Mesendoderm (in vitro differentiated cells): ENCODE measurements around the gene RAET1E.
A peak's percentile ranks its signal among the peaks of the same experiment; 100 is the strongest.

Experiments used
- DNase-seq: peaks from one replicate; pipeline ENCODE4 v3.0.0; 2013
- H2AK5ac ChIP-seq: 2 replicates; pipeline ENCODE4 v1.6.1; 2013; ENCODE audit warnings: low read length, inconsistent platforms
- H2BK120ac ChIP-seq: 2 replicates; pipeline ENCODE4 v1.6.1; 2013; ENCODE audit warnings: low read depth, mild to moderate bottlenecking, low read length, moderate library complexity, mixed read lengths
- H2BK15ac ChIP-seq: replicated peaks from 2 replicates; pipeline ENCODE4 v1.6.1; 2013; ENCODE audit warnings: low read depth, mild to moderate bottlenecking, moderate library complexity
- H2BK5ac ChIP-seq: 2 replicates; pipeline ENCODE4 v1.6.1; 2013; ENCODE audit warnings: low read length, inconsistent platforms
- H3K18ac ChIP-seq: 2 replicates; pipeline ENCODE4 v1.6.1; 2013; ENCODE audit warnings: mild to moderate bottlenecking, low read length, mixed read lengths
- H3K23ac ChIP-seq: one replicate; pipeline ENCODE4 v1.6.1; 2013; ENCODE audit warnings: low read length
- H3K27ac ChIP-seq: 2 replicates; pipeline ENCODE4 v1.5.1; 2013; ENCODE audit warnings: low read depth, mild to moderate bottlenecking, inconsistent platforms, low read length, moderate library complexity
- H3K27me3 ChIP-seq: 2 replicates; pipeline ENCODE4 v1.6.1; 2013; ENCODE audit warnings: low read length, control low read depth, mild to moderate bottlenecking, inconsistent platforms; ENCODE audit not compliant: insufficient read depth, poor library complexity
- H3K36me3 ChIP-seq: 2 replicates; pipeline ENCODE4 v1.6.1; 2013; ENCODE audit warnings: low read length, inconsistent platforms; ENCODE audit not compliant: control insufficient read depth, insufficient read depth
- H3K4ac ChIP-seq: one replicate; pipeline ENCODE4 v1.6.1; 2013; ENCODE audit warnings: low read depth, mild to moderate bottlenecking, low read length, moderate library complexity
- H3K4me1 ChIP-seq: 2 replicates; pipeline ENCODE4 v1.6.1; 2013; ENCODE audit warnings: low read depth, low read length, inconsistent platforms; ENCODE audit not compliant: control insufficient read depth
- H3K4me2 ChIP-seq: 2 replicates; pipeline ENCODE4 v1.6.1; 2013; ENCODE audit warnings: low read length
- H3K4me3 ChIP-seq: 2 replicates; pipeline ENCODE4 v1.5.1; 2013; ENCODE audit warnings: mild to moderate bottlenecking, low read length
- H3K56ac ChIP-seq: one replicate; pipeline ENCODE4 v1.6.1; 2013; ENCODE audit warnings: low read length
- H3K79me1 ChIP-seq: 2 replicates; pipeline ENCODE4 v1.6.1; 2013; ENCODE audit warnings: low read length, inconsistent platforms
- H3K79me2 ChIP-seq: 2 replicates; pipeline ENCODE4 v1.6.1; 2013; ENCODE audit warnings: mild to moderate bottlenecking, low read length; ENCODE audit not compliant: control insufficient read depth, insufficient read depth
- H3K9ac ChIP-seq: 2 replicates; pipeline ENCODE4 v1.6.1; 2013; ENCODE audit warnings: low read length, inconsistent platforms
- H4K5ac ChIP-seq: one replicate; pipeline ENCODE4 v1.6.1; 2013; ENCODE audit warnings: low read length
- H4K8ac ChIP-seq: one replicate; pipeline ENCODE4 v1.6.1; 2013; ENCODE audit warnings: low read depth, mild to moderate bottlenecking, control low read depth, low read length, moderate library complexity
- WGBS: extraction: QIAGEN DNeasy Blood & Tissue Kit; methylation state at CpG from one replicate; pipeline ENCODE4 v1.1.7; 2013; ENCODE audit warnings: low lambda C conversion rate, missing lambda C conversion rate; ENCODE audit not compliant: insufficient coverage; ENCODE audit errors: extremely low coverage; 5-methylcytosine and 5-hydroxymethylcytosine counted together

The RAET1E gene

DNA sequence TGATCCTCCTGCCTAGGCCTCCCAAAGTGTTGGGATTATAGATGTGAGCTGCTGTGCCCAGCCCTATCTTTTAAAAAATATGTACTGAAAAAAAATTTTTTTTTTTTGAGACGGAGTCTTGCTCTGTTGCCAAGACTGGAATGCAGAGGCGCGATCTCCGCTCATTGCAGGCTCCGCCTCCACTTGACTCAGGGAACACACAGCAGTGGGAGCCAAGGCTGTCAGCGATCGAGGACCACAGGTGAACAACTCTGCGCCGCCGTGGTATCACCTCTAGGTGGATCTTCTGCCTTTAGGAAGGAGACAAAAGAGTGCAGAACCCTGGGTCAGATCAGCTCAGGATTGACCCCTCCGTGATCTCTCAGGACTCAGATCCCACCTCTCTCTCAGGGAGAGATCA, 13.7 kb downstream of the RAET1E start:
- DNase-seq, result peak; percentile 49
- H3K27me3 ChIP-seq, result no peaks in the 10 kb centered on the region
- no peaks in the 10 kb centered on the region for H3K36me3 ChIP-seq
- H3K9ac ChIP-seq, result no peak overlapping the region
- no peak overlapping the region for H3K56ac ChIP-seq
- no peak overlapping the region for H2AK5ac ChIP-seq
- no peaks in the 10 kb centered on the region for H3K79me1 ChIP-seq
- H2BK15ac ChIP-seq, result no peak overlapping the region
- no peak overlapping the region for H3K4me2 ChIP-seq
- H2BK5ac ChIP-seq, result no peak overlapping the region
- H3K18ac ChIP-seq, result no peak overlapping the region
- no peak overlapping the region for H3K4ac ChIP-seq
- WGBS, result no CpG with 5 or more reads among the region's 11 CpGs
- H3K27ac ChIP-seq, result no peak overlapping the region
- no peak overlapping the region for H2BK120ac ChIP-seq
- H3K4me3 ChIP-seq, result no peak overlapping the region
- H4K5ac ChIP-seq, result no peak overlapping the region
- H3K4me1 ChIP-seq, result no peaks in the 10 kb centered on the region
- H3K79me2 ChIP-seq, result no peaks in the 10 kb centered on the region
- no peak overlapping the region for H3K23ac ChIP-seq
- no peak overlapping the region for H4K8ac ChIP-seq

DNA sequence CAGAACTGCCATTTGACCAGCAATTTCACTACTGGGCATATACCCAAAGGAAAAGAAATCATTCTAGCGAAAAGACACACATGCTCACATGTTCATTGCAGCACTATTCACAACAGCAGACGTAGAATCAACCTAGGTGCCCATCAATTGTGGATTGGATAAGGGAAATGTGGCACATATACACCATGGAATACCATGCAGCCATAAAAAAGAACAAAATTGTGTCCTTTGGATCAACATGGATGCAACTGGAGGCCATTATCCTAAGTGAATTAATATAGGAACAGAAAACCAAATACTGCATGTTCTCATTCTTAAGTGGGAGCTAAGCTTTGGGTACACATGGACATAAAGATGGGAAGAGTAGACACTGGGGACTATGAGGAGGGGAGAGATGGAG, 16.1 kb downstream of the RAET1E start:
- no peak for DNase-seq

DNA sequence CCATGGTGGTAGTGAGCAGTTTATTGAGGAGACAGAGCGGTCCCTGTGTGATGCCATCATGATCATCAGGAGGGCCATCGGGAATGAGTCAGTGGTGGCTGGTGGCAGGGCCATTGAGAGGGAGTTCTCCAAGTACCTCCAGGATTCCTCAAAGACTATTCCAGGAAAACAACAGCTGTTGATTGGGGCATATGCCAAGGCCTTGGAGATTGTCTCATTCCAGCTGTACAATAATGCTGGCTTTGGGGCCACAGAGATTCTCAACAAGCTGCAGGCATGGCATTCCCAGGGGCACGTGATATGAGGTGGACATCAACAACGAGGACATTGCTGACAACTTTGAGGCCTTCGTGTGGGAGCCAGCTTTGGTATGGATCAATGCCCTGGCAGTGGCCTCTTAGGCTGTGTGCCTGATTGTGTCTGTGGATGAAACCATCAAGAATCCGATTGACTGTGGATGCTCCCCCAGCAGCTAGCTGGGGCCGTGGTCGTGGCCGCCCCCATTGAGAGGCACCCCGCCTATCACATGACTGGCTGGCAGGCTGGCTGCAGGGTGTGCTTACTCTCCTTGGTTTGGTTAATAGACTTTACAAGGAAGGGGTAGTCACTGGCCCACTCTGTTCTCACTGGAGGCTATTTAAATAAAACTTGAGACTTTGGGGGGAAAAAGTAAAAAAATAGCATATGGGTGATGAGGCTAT, 16.7 kb downstream of the RAET1E start:
- Histone ChIP-seq H3K36me3 (no peaks in the 10 kb centered on the region), H3K4me2 (no peak overlapping the region), H3K79me2 (no peaks in the 10 kb centered on the region), H4K5ac (no peak overlapping the region), H3K79me1 (no peaks in the 10 kb centered on the region), H2BK15ac (no peak overlapping the region), H3K56ac (no peak overlapping the region), H3K18ac (no peak overlapping the region), H2BK120ac (no peak overlapping the region), H3K4me1 (no peaks in the 10 kb centered on the region), H3K27me3 (no peaks in the 10 kb centered on the region), H3K4ac (no peak overlapping the region), H3K27ac (no peak overlapping the region), H4K8ac (no peak overlapping the region), H3K4me3 (no peak overlapping the region), H2AK5ac (no peak overlapping the region), H3K9ac (no peak overlapping the region), H3K23ac (no peak overlapping the region), H2BK5ac (no peak overlapping the region)
- no peak for DNase-seq
- no CpG with 5 or more reads among the region's 10 CpGs for WGBS

More for the DNA sequence above, 16.1 kb downstream of the RAET1E start:
- Histone ChIP-seq H3K9ac (no peak overlapping the region), H3K4ac (no peak overlapping the region), H3K36me3 (no peaks in the 10 kb centered on the region), H2AK5ac (no peak overlapping the region), H3K4me3 (no peak overlapping the region), H3K23ac (no peak overlapping the region), H3K27ac (no peak overlapping the region), H3K56ac (no peak overlapping the region), H3K18ac (no peak overlapping the region), H3K79me2 (no peaks in the 10 kb centered on the region), H3K27me3 (no peaks in the 10 kb centered on the region), H3K4me2 (no peak overlapping the region), H2BK120ac (no peak overlapping the region), H2BK15ac (no peak overlapping the region), H4K5ac (no peak overlapping the region), H2BK5ac (no peak overlapping the region), H3K4me1 (no peaks in the 10 kb centered on the region), H4K8ac (no peak overlapping the region), H3K79me1 (no peaks in the 10 kb centered on the region)
- WGBS, result no CpG with 5 or more reads among the region's 2 CpGs

DNA sequence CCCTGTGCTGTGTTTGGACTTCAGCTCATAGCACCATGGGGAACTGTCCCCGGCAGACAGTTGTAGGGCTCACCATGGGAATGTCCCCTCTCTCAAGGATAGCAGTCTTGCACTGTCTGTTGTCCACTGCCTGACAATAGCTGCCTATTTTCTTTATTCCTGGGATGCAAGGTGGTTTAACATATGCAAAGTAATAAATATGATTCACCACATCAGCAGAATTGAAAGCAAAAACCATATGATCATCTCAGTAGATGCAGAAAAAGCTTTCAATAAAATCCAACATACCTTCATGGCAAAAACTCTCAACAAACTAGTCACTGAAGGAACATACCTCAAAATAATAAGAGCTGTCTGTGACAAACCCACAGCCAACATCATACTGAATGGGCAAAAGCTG, 20.3 kb downstream of the RAET1E start:
- H3K4me3 ChIP-seq, result no peak overlapping the region
- no peak overlapping the region for H3K4ac ChIP-seq
- no peak overlapping the region for H2BK5ac ChIP-seq
- H3K4me2 ChIP-seq, result no peak overlapping the region
- H3K79me1 ChIP-seq, result no peaks in the 10 kb centered on the region
- WGBS, result no CpG with 5 or more reads among the region's 1 CpG
- H2AK5ac ChIP-seq, result no peak overlapping the region
- no peak overlapping the region for H2BK15ac ChIP-seq
- no peak overlapping the region for H3K9ac ChIP-seq
- no peaks in the 10 kb centered on the region for H3K79me2 ChIP-seq
- H4K5ac ChIP-seq, result no peak overlapping the region
- DNase-seq, result no peak
- H3K23ac ChIP-seq, result no peak overlapping the region
- no peak overlapping the region for H3K18ac ChIP-seq
- H3K56ac ChIP-seq, result no peak overlapping the region
- H3K27me3 ChIP-seq, result no peaks in the 10 kb centered on the region
- no peak overlapping the region for H4K8ac ChIP-seq
- H3K27ac ChIP-seq, result no peak overlapping the region
- no peaks in the 10 kb centered on the region for H3K4me1 ChIP-seq
- no peak overlapping the region for H2BK120ac ChIP-seq
- H3K36me3 ChIP-seq, result no peaks in the 10 kb centered on the region

DNA sequence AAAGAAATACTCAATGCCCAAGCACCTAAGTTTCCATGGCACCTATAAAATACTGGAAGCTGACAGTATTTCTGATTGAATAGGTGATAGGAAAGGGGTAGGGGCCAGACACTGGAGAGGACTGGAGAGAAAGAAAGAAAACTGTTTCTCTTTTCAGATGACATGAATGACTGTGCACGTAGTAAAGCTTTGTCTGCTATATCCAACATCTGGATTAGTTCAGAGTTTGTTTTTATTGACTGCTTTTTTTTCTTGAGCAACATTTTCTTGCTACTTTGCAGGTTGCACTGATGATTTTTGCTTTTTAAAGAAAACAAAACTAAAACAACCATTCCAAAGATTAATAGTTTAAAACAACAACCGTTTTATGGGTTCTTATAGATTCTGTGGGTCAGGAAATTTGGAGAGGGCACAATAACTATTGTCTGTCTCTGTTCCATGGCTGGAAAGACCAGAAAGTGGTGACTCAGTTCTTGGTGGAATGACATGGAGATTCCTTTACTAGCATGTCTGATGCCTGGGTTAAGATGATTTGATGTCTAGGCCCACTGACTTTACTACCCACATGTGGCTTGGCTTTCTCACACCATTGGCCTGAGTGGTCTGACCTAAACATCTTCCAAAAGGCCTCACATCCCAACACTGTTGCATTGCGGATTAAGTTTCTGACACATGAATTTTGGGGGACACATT, 21.5 kb downstream of the RAET1E start:
- H3K4me2 ChIP-seq, result no peak overlapping the region
- no peak overlapping the region for H2BK15ac ChIP-seq
- no peaks in the 10 kb centered on the region for H3K36me3 ChIP-seq
- no peak overlapping the region for H4K5ac ChIP-seq
- no peak overlapping the region for H2BK120ac ChIP-seq
- no peak overlapping the region for H2BK5ac ChIP-seq
- no peak overlapping the region for H4K8ac ChIP-seq
- H3K4me3 ChIP-seq, result no peak overlapping the region
- no peak overlapping the region for H3K4ac ChIP-seq
- H3K79me2 ChIP-seq, result no peaks in the 10 kb centered on the region
- H3K27me3 ChIP-seq, result no peaks in the 10 kb centered on the region
- no peak overlapping the region for H2AK5ac ChIP-seq
- no peak overlapping the region for H3K18ac ChIP-seq
- no peaks in the 10 kb centered on the region for H3K4me1 ChIP-seq
- H3K9ac ChIP-seq, result no peak overlapping the region
- H3K27ac ChIP-seq, result no peak overlapping the region
- no peaks in the 10 kb centered on the region for H3K79me1 ChIP-seq
- H3K56ac ChIP-seq, result no peak overlapping the region
- no peak overlapping the region for H3K23ac ChIP-seq
- no peak for DNase-seq
- WGBS, result no CpG with 5 or more reads among the region's 3 CpGs
